H9 (cell line): ENCODE data around the gene PRDM4. TPM values are rescaled to one million over a fixed set of nuclear protein-coding genes. Genes with fewer than 3 reads are reported as not detected.

Source experiments
- DNase-seq: peaks from one replicate; pipeline ENCODE4 v3.0.0-alpha.2; 2017
- H2AFZ ChIP-seq: one replicate; pipeline ENCODE4 v1.6.1; 2013; ENCODE audit warnings: mild to moderate bottlenecking, low read length, control low read depth, moderate library complexity
- H2AK5ac ChIP-seq: 2 replicates; pipeline ENCODE4 v1.6.1; 2013; ENCODE audit warnings: low read length, control low read depth, mixed read lengths; ENCODE audit not compliant: insufficient read length
- H2BK120ac ChIP-seq: one replicate; pipeline ENCODE4 v1.6.1; 2013; ENCODE audit warnings: low read depth, mild to moderate bottlenecking, low read length, control low read depth, inconsistent platforms; ENCODE audit not compliant: poor library complexity, severe bottlenecking
- H2BK12ac ChIP-seq: 2 replicates; pipeline ENCODE4 v1.6.1; 2013; ENCODE audit warnings: low read length, control low read depth, mixed read lengths, low read depth; ENCODE audit not compliant: insufficient read length
- H2BK15ac ChIP-seq: 2 replicates; pipeline ENCODE4 v1.6.1; 2013; ENCODE audit warnings: low read depth, low read length, control low read depth
- H2BK20ac ChIP-seq: one replicate; pipeline ENCODE4 v1.6.1; 2013; ENCODE audit warnings: low read depth, mild to moderate bottlenecking, low read length, control low read depth, inconsistent platforms; ENCODE audit not compliant: poor library complexity, severe bottlenecking
- H2BK5ac ChIP-seq: 2 replicates; pipeline ENCODE4 v1.6.1; 2013; ENCODE audit warnings: low read length, control low read depth, mixed read lengths; ENCODE audit not compliant: insufficient read length
- H3K14ac ChIP-seq: 2 replicates; pipeline ENCODE4 v1.6.1; 2013; ENCODE audit warnings: low read length, control low read depth; ENCODE audit not compliant: insufficient read depth
- H3K18ac ChIP-seq: 2 replicates; pipeline ENCODE4 v1.6.1; 2013; ENCODE audit warnings: low read depth, mild to moderate bottlenecking, mixed read lengths, low read length, control low read depth; ENCODE audit not compliant: insufficient read length
- H3K23ac ChIP-seq: 2 replicates; pipeline ENCODE4 v1.6.1; 2013; ENCODE audit warnings: low read length, control low read depth, mixed read lengths, low read depth; ENCODE audit not compliant: insufficient read length
- H3K23me2 ChIP-seq: 2 replicates; pipeline ENCODE4 v1.6.1; 2013; ENCODE audit warnings: low read depth, mild to moderate bottlenecking, mixed read lengths, low read length, control low read depth; ENCODE audit not compliant: insufficient read length, poor library complexity, severe bottlenecking
- H3K27ac ChIP-seq: 2 replicates; pipeline ENCODE4 v1.5.1; 2013; ENCODE audit warnings: low read length, control low read depth, mixed read lengths, low read depth; ENCODE audit not compliant: insufficient read length
- H3K27me3 ChIP-seq: 2 replicates; pipeline ENCODE4 v1.6.1; 2013; ENCODE audit warnings: low read length, control low read depth, inconsistent platforms; ENCODE audit not compliant: insufficient read depth
- H3K4ac ChIP-seq: 2 replicates; pipeline ENCODE4 v1.6.1; 2013; ENCODE audit warnings: low read depth, mild to moderate bottlenecking, control low read depth, inconsistent platforms, low read length, moderate library complexity
- H3K4me1 ChIP-seq: 2 replicates; pipeline ENCODE4 v1.6.1; 2013; ENCODE audit warnings: low read length, control low read depth, inconsistent platforms; ENCODE audit not compliant: insufficient read depth
- H3K4me2 ChIP-seq: 2 replicates; pipeline ENCODE4 v1.6.1; 2013; ENCODE audit warnings: low read length, control low read depth, mixed read lengths; ENCODE audit not compliant: insufficient read length, insufficient read depth
- H3K56ac ChIP-seq: 2 replicates; pipeline ENCODE4 v1.6.1; 2013; ENCODE audit warnings: low read depth, mild to moderate bottlenecking, mixed read lengths, low read length, control low read depth; ENCODE audit not compliant: insufficient read length
- H3K79me1 ChIP-seq: 2 replicates; pipeline ENCODE4 v1.6.1; 2013; ENCODE audit warnings: low read depth, mild to moderate bottlenecking, moderate library complexity, low read length, control low read depth, inconsistent platforms; ENCODE audit not compliant: insufficient read depth, poor library complexity, severe bottlenecking
- H3K79me2 ChIP-seq: 2 replicates; pipeline ENCODE4 v1.6.1; 2013; ENCODE audit warnings: low read length, control low read depth, inconsistent platforms; ENCODE audit not compliant: insufficient read depth
- H3K9ac ChIP-seq: 2 replicates; pipeline ENCODE4 v1.6.1; 2013; ENCODE audit warnings: low read length, control low read depth, mixed read lengths; ENCODE audit not compliant: insufficient read length; ENCODE audit errors: extremely low read depth
- H3K9me3 ChIP-seq: one replicate; pipeline ENCODE4 v1.6.1; 2013; ENCODE audit warnings: low read depth, low read length, inconsistent platforms; ENCODE audit not compliant: control insufficient read depth
- H3T11ph ChIP-seq: one replicate; pipeline ENCODE4 v1.6.1; 2013; ENCODE audit warnings: mild to moderate bottlenecking, low read length, control low read depth, inconsistent platforms
- H4K20me1 ChIP-seq: one replicate; pipeline ENCODE4 v1.6.1; 2013; ENCODE audit not compliant: control insufficient read depth, insufficient read length, insufficient read depth
- H4K5ac ChIP-seq: 2 replicates; pipeline ENCODE4 v1.6.1; 2013; ENCODE audit warnings: low read depth, mild to moderate bottlenecking, mixed read lengths, low read length, control low read depth; ENCODE audit not compliant: insufficient read length
- H4K8ac ChIP-seq: replicated peaks from 2 replicates; pipeline ENCODE4 v1.6.1; 2013; ENCODE audit warnings: low read length, control low read depth, mixed read lengths, low read depth; ENCODE audit not compliant: insufficient read length
- H4K91ac ChIP-seq: 2 replicates; pipeline ENCODE4 v1.6.1; 2013; ENCODE audit warnings: low read depth, mild to moderate bottlenecking, moderate library complexity, mixed read lengths, low read length, control low read depth; ENCODE audit not compliant: insufficient read length
- H3K27ac Mint-ChIP-seq, 3 experiments: 2 replicates in 2 of 3; 3 replicates in 1 of 3; pipeline ENCODE4 v1.8.0; 2020 to 2021; ENCODE audit warnings: mixed read lengths in 3 of 3, mild to moderate bottlenecking in 1 of 3, moderate library complexity in 1 of 3
- H3K27me3 Mint-ChIP-seq: 2 replicates; pipeline ENCODE4 v1.8.0; 2021; ENCODE audit warnings: low read depth, mild to moderate bottlenecking, moderate library complexity, mixed read lengths
- H3K36me3 Mint-ChIP-seq, 3 experiments: 2 replicates in 2 of 3; 3 replicates in 1 of 3; pipeline ENCODE4 v1.8.0; 2020 to 2021; ENCODE audit warnings: low read depth in 3 of 3, mixed read lengths in 3 of 3; ENCODE audit not compliant: insufficient read depth in 1 of 3
- H3K4me1 Mint-ChIP-seq, 2 experiments: 2 replicates each; pipeline ENCODE4 v1.8.0; 2020; ENCODE audit warnings: mixed read lengths in 2 of 2
- H3K4me3 Mint-ChIP-seq, 2 experiments: 2 replicates in 1 of 2; 3 replicates in 1 of 2; pipeline ENCODE4 v1.8.0; 2020 to 2021; ENCODE audit warnings: mild to moderate bottlenecking in 2 of 2, mixed read lengths in 2 of 2, moderate library complexity in 1 of 2
- H3K9me3 Mint-ChIP-seq, 2 experiments: 2 replicates in 1 of 2; 3 replicates in 1 of 2; pipeline ENCODE4 v1.8.0; 2020; ENCODE audit warnings: mild to moderate bottlenecking in 2 of 2, mixed read lengths in 2 of 2, moderate library complexity in 1 of 2
- CTCF ChIP-seq: fragments of 200-600 bp; sonication (generic); conservative IDR thresholded peaks from 3 replicates; pipeline ENCODE4 v1.8.0; 2021; ENCODE audit warnings: antibody characterized with exemption, mild to moderate bottlenecking
- WGBS: extraction: QIAGEN DNeasy Blood & Tissue Kit; methylation state at CpG from one replicate; pipeline ENCODE4 v1.1.7; 2013; ENCODE audit warnings: missing lambda C conversion rate, low lambda C conversion rate, mixed read lengths; ENCODE audit not compliant: insufficient read length; ENCODE audit errors: extremely low coverage; 5-methylcytosine and 5-hydroxymethylcytosine counted together
- total RNA-seq: library from RNA; stranded (reverse); gene quantifications from 2 replicates; pipeline ENCODE4 v1.2.1, GENCODE V29; 2021

PRDM4 gene
- total RNA-seq, 1 experiment from 2014 or later = 24.4 TPM

GRCh38 chr12:107783406-107784376, 22.8 kb upstream of the PRDM4 start:
- no CpG with 5 or more reads among the region's 6 CpGs for WGBS
- no peak for TF ChIP-seq CTCF
- Histone ChIP-seq H2BK5ac (no peak overlapping the region), H3K27ac (no peak overlapping the region), H3K56ac (no peak overlapping the region), H3K23ac (no peak overlapping the region), H4K5ac (no peak overlapping the region), H3K18ac (no peak overlapping the region), H4K20me1 (no peaks in the 10 kb centered on the region), H4K8ac (no peak overlapping the region), H3K14ac (no peak overlapping the region), H2AFZ (no peak overlapping the region), H2AK5ac (no peak overlapping the region), H3K23me2 (no peaks in the 10 kb centered on the region), H3K4ac (no peak overlapping the region), H3K9ac (no peak overlapping the region), H3K9me3 (no peaks in the 10 kb centered on the region), H2BK15ac (no peak overlapping the region), H3K79me1 (no peaks in the 10 kb centered on the region), H2BK20ac (no peak overlapping the region), H3K4me2 (no peak overlapping the region), H3K27me3 (no peaks in the 10 kb centered on the region), H2BK12ac (no peak overlapping the region), H2BK120ac (no peak overlapping the region), H3K79me2 (no peaks in the 10 kb centered on the region), H3T11ph (no peak overlapping the region), H4K91ac (no peak overlapping the region), H3K4me1 (no peaks in the 10 kb centered on the region)
- Mint-ChIP-seq H3K4me3 (no peak overlapping the region), H3K27ac (no peak overlapping the region), H3K9me3 (no peaks in the 10 kb centered on the region), H3K36me3 (no peaks in the 10 kb centered on the region; a peak in 1 of 7 replicates), H3K27me3 (peaks cover 29% of the 10 kb centered on the region), H3K4me1 (peaks cover 6 to 10% of the 10 kb centered on the region in 2 experiments)
- DNase-seq = no peak
